HepG2 (cell line): Measurements from ENCODE around the gene ATRNL1. TPM values are rescaled to one million over a fixed set of nuclear protein-coding genes. Genes with fewer than 3 reads are reported as not detected.

Source experiments
- ATAC-seq: fragments of 200-7000 bp; cut with Tn5 transposase; 3 replicates; pipeline ENCODE4 v1.9.1; 2020; ENCODE audit warnings: mild to moderate bottlenecking, moderate library complexity
- BruUV-seq: library from RNA; stranded (reverse); fragments of 400-500 nt; replicated peaks from 2 replicates; lab custom pipeline; 2021; lab: Mats Ljungman, UMichigan
- CTCF ChIA-PET: fragments of 300-600 bp; formaldehyde crosslinking; extraction: SDS; loops from one replicate; lab custom pipeline; 2021; ENCODE audit warnings: low total read pairs, inconsistent platforms, low intra/inter-chr PET ratio; lab: Yijun Ruan, JAX
- POLR2A ChIA-PET: fragments of 350-600 bp; sonication (Branson Sonifier 250); formaldehyde crosslinking; loops from one replicate; lab custom pipeline; 2020; ENCODE audit warnings: antibody characterized with exemption, inconsistent platforms; lab: Yijun Ruan, JAX
- DNase-seq: peaks from one replicate; pipeline ENCODE4 v3.0.0-alpha.2; 2015; ENCODE audit warnings: low spot score
- FAIRE-seq: peaks from 3 replicates; lab custom pipeline; 2011; peaks lifted over from hg19 to GRCh38; lab: Jason Lieb, UNC
- H2AFZ ChIP-seq: one replicate; pipeline ENCODE4 v1.6.1; 2011; ENCODE audit warnings: low read length, inconsistent platforms
- H3K27ac ChIP-seq: fragments of 300-600 bp; 3 replicates; pipeline ENCODE4 v1.8.0; 2011; ENCODE audit warnings: mixed run types, mild to moderate bottlenecking, mixed read lengths, low read length, inconsistent platforms; ENCODE audit not compliant: insufficient read depth; ENCODE audit errors: extremely low read length
- H3K27me3 ChIP-seq, 2 experiments: fragments of 200-600 bp in 1 of 2; 2 replicates in 1 of 2; 3 replicates in 1 of 2; pipeline versions ENCODE4 v1.6.0 to v1.8.0; 2011; ENCODE audit warnings: low read length in 2 of 2, mild to moderate bottlenecking in 2 of 2, moderate library complexity in 2 of 2, inconsistent platforms in 1 of 2; ENCODE audit not compliant: insufficient read depth in 2 of 2, control insufficient read depth in 1 of 2
- H3K36me3 ChIP-seq, 2 experiments: fragments of 200-600 bp in 1 of 2; replicated peaks in 1 of 2; 2 replicates in 1 of 2; 3 replicates in 1 of 2; pipeline versions ENCODE4 v1.5.1 to v1.8.0; 2011; ENCODE audit warnings: low read length in 2 of 2, inconsistent platforms in 1 of 2; ENCODE audit not compliant: insufficient read depth in 2 of 2, control insufficient read depth in 1 of 2
- H3K4me1 ChIP-seq: 2 replicates; pipeline ENCODE4 v1.5.1; 2012; ENCODE audit warnings: low read length, inconsistent platforms; ENCODE audit not compliant: insufficient read depth
- H3K4me2 ChIP-seq: 2 replicates; pipeline ENCODE4 v1.6.0; 2011; ENCODE audit warnings: low read depth, low read length, inconsistent platforms
- H3K4me3 ChIP-seq, 3 experiments: fragments of 200-600 bp in 1 of 3; sonication (generic), shearing (Covaris generic) in 1 of 3; replicated peaks in 1 of 3; 2 replicates each; pipeline ENCODE4 v1.5.1; 2011 to 2016; ENCODE audit warnings: low read length in 3 of 3, inconsistent platforms in 2 of 3, low read depth in 2 of 3, mild to moderate bottlenecking in 2 of 3, control low read depth in 1 of 3, mixed read lengths in 1 of 3; ENCODE audit not compliant: insufficient read depth in 1 of 3
- H3K79me2 ChIP-seq: one replicate; pipeline ENCODE4 v1.6.1; 2011; ENCODE audit warnings: low read length, inconsistent platforms; ENCODE audit not compliant: insufficient read depth
- H3K9ac ChIP-seq: 2 replicates; pipeline ENCODE4 v1.6.0; 2011; ENCODE audit warnings: mild to moderate bottlenecking, low read depth, low read length, inconsistent platforms; ENCODE audit not compliant: insufficient read depth
- H3K9me3 ChIP-seq: 2 replicates; pipeline ENCODE4 v1.5.1; 2012; ENCODE audit warnings: mild to moderate bottlenecking, low read length
- H4K20me1 ChIP-seq: 2 replicates; pipeline ENCODE4 v1.6.0; 2011; ENCODE audit warnings: inconsistent platforms, mild to moderate bottlenecking, low read length, moderate library complexity; ENCODE audit not compliant: insufficient read depth
- CHD2 ChIP-seq: IDR thresholded peaks from 2 replicates; pipeline ENCODE4 v1.6.1; 2011; ENCODE audit warnings: low read depth, low read length, improper control_type of control experiment
- GATAD2A ChIP-seq: IDR thresholded peaks from 2 replicates; pipeline ENCODE4 v1.6.1; 2016
- NFIB ChIP-seq: sonication (generic); formaldehyde crosslinking; IDR thresholded peaks from 2 replicates; pipeline ENCODE4 v1.9.0; 2021; ENCODE audit warnings: missing genetic modification reagents, mild to moderate bottlenecking, borderline replicate concordance
- PITX1 ChIP-seq: sonication (generic); formaldehyde crosslinking; IDR thresholded peaks from 2 replicates; pipeline ENCODE4 v1.5.1; 2020; ENCODE audit warnings: mild to moderate bottlenecking, missing genetic modification reagents
- SOX6 ChIP-seq, 2 experiments: fragments of 450-650 bp in 1 of 2; sonication (generic) in 1 of 2; formaldehyde crosslinking in 1 of 2; IDR thresholded peaks; 2 replicates each; pipeline versions ENCODE4 v1.4.0 to v1.6.1; 2017 to 2020; ENCODE audit warnings: antibody characterized with exemption in 1 of 2, mild to moderate bottlenecking in 1 of 2, missing genetic modification reagents in 1 of 2
- SP5 ChIP-seq: IDR thresholded peaks from 2 replicates; pipeline ENCODE4 v1.6.1; 2016; ENCODE audit warnings: low read depth, borderline replicate concordance
- SRSF1 ChIP-seq: fragments of 200-400 bp; formaldehyde crosslinking; optimal IDR thresholded peaks from 2 replicates; pipeline ENCODE3; 2017; ENCODE audit warnings: mild to moderate bottlenecking, low read depth, low read length, moderate library complexity
- ZFP37 ChIP-seq: sonication (generic); formaldehyde crosslinking; IDR thresholded peaks from 2 replicates; pipeline ENCODE4 v1.4.0; 2020; ENCODE audit warnings: missing genetic modification reagents, borderline replicate concordance
- ZNF260 ChIP-seq: sonication (generic); formaldehyde crosslinking; IDR thresholded peaks from 2 replicates; pipeline ENCODE4 v1.4.0; 2020; ENCODE audit warnings: missing genetic modification reagents, low read depth, mild to moderate bottlenecking, borderline replicate concordance
- ZNF326 ChIP-seq: sonication (generic); formaldehyde crosslinking; IDR thresholded peaks from 2 replicates; pipeline ENCODE4 v1.4.0; 2020; ENCODE audit warnings: missing genetic modification reagents, borderline replicate concordance
- ZNF660 ChIP-seq: sonication (generic); formaldehyde crosslinking; IDR thresholded peaks from 2 replicates; pipeline ENCODE4 v1.5.1; 2020; ENCODE audit warnings: mild to moderate bottlenecking, low read depth, missing genetic modification reagents, borderline replicate concordance
- ZNF724P ChIP-seq: sonication (generic); formaldehyde crosslinking; IDR thresholded peaks from 2 replicates; pipeline ENCODE4 v1.8.0; 2022; ENCODE audit warnings: missing genetic modification reagents, borderline replicate concordance
- WGBS: methylation state at CpG from one replicate; pipeline ENCODE4 v1.1.6; 2017; ENCODE audit warnings: low lambda C conversion rate; 5-methylcytosine and 5-hydroxymethylcytosine counted together
- in situ Hi-C: cut with HindIII; loops from 2 replicates; pipeline ENCODE4 v1.10.0; 2017; ENCODE audit warnings: low pct_unique_long_range_greater_than_20kb; ENCODE audit not compliant: extremely low pct_ligation_motif_present
- intact Hi-C: fragments of 100-400 bp; cut with micrococcal nuclease; formaldehyde crosslinking; loops from one replicate; pipeline ENCODE4 v1.10.0; 2022; ENCODE audit not compliant: unreplicated experiment
- polyA plus RNA-seq, 8 experiments: library from polyadenylated mRNA; depleted of rRNA in 3 of 8; stranded (reverse) in 7 of 8; unstranded in 1 of 8; fragments of >200 nt; fragmentation: Illumina TruSeq in 4 of 8; extraction: Trizol in 4 of 8; gene quantifications; 2 replicates each; pipeline versions ENCODE4 v1.2.1 to v1.2.3, GENCODE V29; 2011 to 2016; ENCODE audit warnings: low read depth in 4 of 8, missing spikeins in 1 of 8, mixed read lengths in 1 of 8; ENCODE audit not compliant: insufficient read depth in 1 of 8
- total RNA-seq, 5 experiments: library from RNA; depleted of rRNA; stranded (reverse); fragments of >200 nt; fragmentation: Illumina TruSeq; extraction: Trizol; gene quantifications; 2 replicates each; pipeline ENCODE4 v1.2.3, GENCODE V29; 2016; ENCODE audit warnings: low read depth in 1 of 5
- TF ChIP-seq, protein P1 (sequence below): IDR thresholded peaks from 2 replicates; pipeline ENCODE4 v1.6.1; 2016; ENCODE audit warnings: missing compliant biosample characterization, missing genetic modification reagents, borderline replicate concordance
- TF ChIP-seq, protein P2 (sequence below): sonication (generic); formaldehyde crosslinking; IDR thresholded peaks from 2 replicates; pipeline ENCODE4 v1.4.0; 2020; ENCODE audit warnings: missing genetic modification reagents
- TF ChIP-seq, protein P3 (sequence below): sonication (generic); formaldehyde crosslinking; IDR thresholded peaks from 2 replicates; pipeline ENCODE4 v1.5.1; 2020; ENCODE audit warnings: missing genetic modification reagents, mild to moderate bottlenecking, borderline replicate concordance

The ATRNL1 gene
- total and polyA plus RNA-seq, 2 of the 13 experiments (the other 11 are each of a cell fraction or from before 2014, with no cell fraction given), result 0.04 TPM; not detected in 1

DNA sequence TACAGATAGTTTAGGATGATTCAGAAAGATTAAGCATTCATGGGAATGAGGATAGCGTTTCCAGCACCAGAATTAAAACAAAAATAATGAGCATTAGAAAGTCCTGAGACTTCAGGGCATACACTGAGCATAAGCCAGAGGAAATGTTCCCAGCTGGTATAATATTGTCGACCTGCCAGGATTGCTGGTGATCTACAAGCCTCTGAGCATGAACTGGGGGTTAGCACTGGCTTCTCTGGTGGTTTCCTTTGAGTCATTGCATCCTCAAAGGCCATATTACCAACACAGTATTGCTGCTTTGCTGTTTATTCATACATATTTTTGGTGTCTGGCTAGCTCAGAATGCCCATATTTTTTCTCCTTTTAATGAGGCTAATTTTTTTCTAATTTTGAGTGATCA is 10.7 kb upstream of the ATRNL1 start:
- POLR2A ChIA-PET, result no interaction called here
- 1% methylated on average over 2 of the region's 2 CpGs for WGBS
- Histone ChIP-seq H3K36me3 (no peaks in the 10 kb centered on the region), H3K9me3 (peaks cover 10% of the 10 kb centered on the region; the same call in 1 of the 2 replicates), H3K4me2 (no peak overlapping the region), H3K27me3 (no peaks in the 10 kb centered on the region), H3K4me3 (no peak overlapping the region), H3K79me2 (no peaks in the 10 kb centered on the region), H3K9ac (no peak overlapping the region), H3K27ac (no peak overlapping the region), H2AFZ (no peak overlapping the region), H4K20me1 (no peaks in the 10 kb centered on the region), H3K4me1 (no peaks in the 10 kb centered on the region)
- CTCF ChIA-PET, result no interaction called here
- DNase-seq, result no peak
- in situ Hi-C loops, result no loop called here
- no peak for ATAC-seq
- intact Hi-C loops, result no loop called here
- TF ChIP-seq, protein P1, sequence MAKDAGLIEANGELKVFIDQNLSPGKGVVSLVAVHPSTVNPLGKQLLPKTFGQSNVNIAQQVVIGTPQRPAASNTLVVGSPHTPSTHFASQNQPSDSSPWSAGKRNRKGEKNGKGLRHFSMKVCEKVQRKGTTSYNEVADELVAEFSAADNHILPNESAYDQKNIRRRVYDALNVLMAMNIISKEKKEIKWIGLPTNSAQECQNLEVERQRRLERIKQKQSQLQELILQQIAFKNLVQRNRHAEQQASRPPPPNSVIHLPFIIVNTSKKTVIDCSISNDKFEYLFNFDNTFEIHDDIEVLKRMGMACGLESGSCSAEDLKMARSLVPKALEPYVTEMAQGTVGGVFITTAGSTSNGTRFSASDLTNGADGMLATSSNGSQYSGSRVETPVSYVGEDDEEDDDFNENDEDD, result no peak
- TF ChIP-seq ZFP37 (CRISPR knock-in tag), result no peak
- no peak for TF ChIP-seq ZNF724P (CRISPR knock-in tag)
- TF ChIP-seq SP5 (CRISPR knock-in tag), result no peak
- TF ChIP-seq SOX6 (IDR thresholded peaks at IDR 0.05), result no peak
- TF ChIP-seq SOX6 (CRISPR knock-in tag; IDR thresholded peaks at IDR 0.05), result no peak
- TF ChIP-seq NFIB (CRISPR knock-in tag), result no peak
- TF ChIP-seq, protein P2, sequence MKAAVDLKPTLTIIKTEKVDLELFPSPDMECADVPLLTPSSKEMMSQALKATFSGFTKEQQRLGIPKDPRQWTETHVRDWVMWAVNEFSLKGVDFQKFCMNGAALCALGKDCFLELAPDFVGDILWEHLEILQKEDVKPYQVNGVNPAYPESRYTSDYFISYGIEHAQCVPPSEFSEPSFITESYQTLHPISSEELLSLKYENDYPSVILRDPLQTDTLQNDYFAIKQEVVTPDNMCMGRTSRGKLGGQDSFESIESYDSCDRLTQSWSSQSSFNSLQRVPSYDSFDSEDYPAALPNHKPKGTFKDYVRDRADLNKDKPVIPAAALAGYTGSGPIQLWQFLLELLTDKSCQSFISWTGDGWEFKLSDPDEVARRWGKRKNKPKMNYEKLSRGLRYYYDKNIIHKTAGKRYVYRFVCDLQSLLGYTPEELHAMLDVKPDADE (CRISPR knock-in tag), result no peak
- no peak for TF ChIP-seq ZNF660 (CRISPR knock-in tag)
- TF ChIP-seq GATAD2A, result no peak
- TF ChIP-seq ZNF326 (CRISPR knock-in tag), result no peak
- no peak for TF ChIP-seq CHD2
- TF ChIP-seq PITX1 (CRISPR knock-in tag), result no peak
- TF ChIP-seq ZNF260 (CRISPR knock-in tag), result no peak
- TF ChIP-seq SRSF1, result no peak
- TF ChIP-seq, protein P3, sequence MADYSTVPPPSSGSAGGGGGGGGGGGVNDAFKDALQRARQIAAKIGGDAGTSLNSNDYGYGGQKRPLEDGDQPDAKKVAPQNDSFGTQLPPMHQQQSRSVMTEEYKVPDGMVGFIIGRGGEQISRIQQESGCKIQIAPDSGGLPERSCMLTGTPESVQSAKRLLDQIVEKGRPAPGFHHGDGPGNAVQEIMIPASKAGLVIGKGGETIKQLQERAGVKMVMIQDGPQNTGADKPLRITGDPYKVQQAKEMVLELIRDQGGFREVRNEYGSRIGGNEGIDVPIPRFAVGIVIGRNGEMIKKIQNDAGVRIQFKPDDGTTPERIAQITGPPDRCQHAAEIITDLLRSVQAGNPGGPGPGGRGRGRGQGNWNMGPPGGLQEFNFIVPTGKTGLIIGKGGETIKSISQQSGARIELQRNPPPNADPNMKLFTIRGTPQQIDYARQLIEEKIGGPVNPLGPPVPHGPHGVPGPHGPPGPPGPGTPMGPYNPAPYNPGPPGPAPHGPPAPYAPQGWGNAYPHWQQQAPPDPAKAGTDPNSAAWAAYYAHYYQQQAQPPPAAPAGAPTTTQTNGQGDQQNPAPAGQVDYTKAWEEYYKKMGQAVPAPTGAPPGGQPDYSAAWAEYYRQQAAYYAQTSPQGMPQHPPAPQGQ, result no peak
- FAIRE-seq, result no peak
- BruUV-seq, result no TSS peak
